Thoracic aorta (tissue), 2 donors: ENCODE data around the gene ARL15. TPM values are rescaled to one million over a fixed set of nuclear protein-coding genes. Genes with fewer than 3 reads are reported as not detected.

Experiments used
- ATAC-seq: fragments of 150-250 bp; one replicate; pipeline ENCODE4 v1.8.0; 2017; ENCODE audit warnings: low read depth; ENCODE audit not compliant: insufficient number of reproducible peaks, low FRiP score
- DNase-seq: peaks from one replicate; pipeline ENCODE4 v3.0.0-alpha.2; 2020; ENCODE audit warnings: low spot score
- H3K27ac ChIP-seq, 2 donors: fragments of 200-600 bp; sonication (generic); 1 replicate in 1 of 2; 2 replicates in 1 of 2; pipeline ENCODE4 v1.5.1; 2016; ENCODE audit warnings: mild to moderate bottlenecking in 2 of 2, moderate library complexity in 2 of 2
- H3K27me3 ChIP-seq: fragments of 200-600 bp; sonication (generic); replicated peaks from 2 replicates; pipeline ENCODE4 v1.6.0; 2016; ENCODE audit warnings: mild to moderate bottlenecking; ENCODE audit not compliant: insufficient read depth
- H3K36me3 ChIP-seq: fragments of 200-600 bp; sonication (generic); one replicate; pipeline ENCODE4 v1.5.1; 2016
- H3K4me1 ChIP-seq, 2 donors: fragments of 200-600 bp; sonication (generic); 1 replicate in 1 of 2; 2 replicates in 1 of 2; pipeline versions ENCODE4 v1.5.1 to v1.6.0; 2016; ENCODE audit warnings: low read depth in 2 of 2, mild to moderate bottlenecking in 1 of 2; ENCODE audit not compliant: control insufficient read depth in 1 of 2
- H3K4me3 ChIP-seq: fragments of 200-600 bp; sonication (generic); 2 replicates; pipeline ENCODE4 v1.5.1; 2016; ENCODE audit warnings: mild to moderate bottlenecking
- H3K9me3 ChIP-seq: fragments of 200-600 bp; sonication (generic); 2 replicates; pipeline ENCODE4 v1.5.1; 2016
- CTCF ChIP-seq: fragments of 200-600 bp; sonication (generic); IDR thresholded peaks from one replicate; pipeline ENCODE4 v1.5.1; 2019; ENCODE audit warnings: antibody characterized with exemption
- total RNA-seq, 2 donors: library from RNA; depleted of rRNA; stranded (reverse); fragments of >200 nt; gene quantifications; one replicate each; pipeline versions ENCODE4 v1.1.0 to v1.2.3, GENCODE V29; 2016

ARL15 gene
- total RNA-seq, 2 donors from 2014 or later, result 23.6 to 36.8 TPM

DNA sequence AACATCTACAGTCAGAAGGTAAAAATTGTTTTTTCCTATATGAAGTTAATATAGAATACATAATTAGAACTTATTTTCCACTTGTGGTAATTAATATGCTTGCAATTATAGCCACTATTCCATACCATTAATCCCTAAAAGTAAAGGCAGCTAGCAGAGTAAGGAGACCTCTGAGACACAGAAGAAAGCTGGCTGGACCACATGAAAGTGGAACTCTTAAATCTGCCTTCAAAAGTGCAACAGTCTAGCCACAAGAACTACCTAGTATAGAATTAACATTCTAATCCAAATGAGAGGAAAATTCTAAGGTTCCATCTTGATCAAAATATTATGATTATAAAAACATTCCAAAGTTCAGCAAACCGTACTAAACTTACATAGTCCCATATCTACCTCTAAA is 37.6 kb downstream of the ARL15 start:
- TF ChIP-seq CTCF, result no peak
- no peaks in the 10 kb centered on the region for H3K4me1 ChIP-seq

GRCh38 chr5:54270326-54270725 is 40.0 kb downstream of the ARL15 start:
- no peaks in the 10 kb centered on the region for H3K4me1 ChIP-seq
- H3K36me3 ChIP-seq, result no peaks in the 10 kb centered on the region
- no peaks in the 10 kb centered on the region for H3K27me3 ChIP-seq
- no peak for ATAC-seq
- no peak overlapping the region for H3K4me3 ChIP-seq
- no peak for DNase-seq
- no peaks in the 10 kb centered on the region for H3K9me3 ChIP-seq
- TF ChIP-seq CTCF, result no peak
- no peak overlapping the region for H3K27ac ChIP-seq

More for the DNA sequence above, 37.6 kb downstream of the ARL15 start:
- ATAC-seq (no peak), DNase-seq (no peak)
- Histone ChIP-seq H3K27me3 (no peaks in the 10 kb centered on the region), H3K9me3 (no peaks in the 10 kb centered on the region), H3K36me3 (no peaks in the 10 kb centered on the region), H3K4me3 (no peak overlapping the region), H3K27ac (no peak overlapping the region)

GRCh38 chr5:54264574-54264973 is 45.8 kb downstream of the ARL15 start:
- H3K27me3 ChIP-seq, result no peaks in the 10 kb centered on the region
- H3K4me1 ChIP-seq, result no peaks in the 10 kb centered on the region
- no peak for ATAC-seq
- no peak for DNase-seq
- TF ChIP-seq CTCF, result no peak
- no peaks in the 10 kb centered on the region for H3K9me3 ChIP-seq
- no peak overlapping the region for H3K4me3 ChIP-seq
- no peaks in the 10 kb centered on the region for H3K36me3 ChIP-seq
- H3K27ac ChIP-seq, result no peak overlapping the region

GRCh38 chr5:54263447-54263846 is 46.9 kb downstream of the ARL15 start:
- H3K27me3 ChIP-seq, result no peaks in the 10 kb centered on the region
- no peak overlapping the region for H3K4me3 ChIP-seq
- ATAC-seq (no peak), DNase-seq (no peak)
- no peak for TF ChIP-seq CTCF
- no peaks in the 10 kb centered on the region for H3K4me1 ChIP-seq
- no peaks in the 10 kb centered on the region for H3K36me3 ChIP-seq
- no peaks in the 10 kb centered on the region for H3K9me3 ChIP-seq
- no peak overlapping the region for H3K27ac ChIP-seq

DNA sequence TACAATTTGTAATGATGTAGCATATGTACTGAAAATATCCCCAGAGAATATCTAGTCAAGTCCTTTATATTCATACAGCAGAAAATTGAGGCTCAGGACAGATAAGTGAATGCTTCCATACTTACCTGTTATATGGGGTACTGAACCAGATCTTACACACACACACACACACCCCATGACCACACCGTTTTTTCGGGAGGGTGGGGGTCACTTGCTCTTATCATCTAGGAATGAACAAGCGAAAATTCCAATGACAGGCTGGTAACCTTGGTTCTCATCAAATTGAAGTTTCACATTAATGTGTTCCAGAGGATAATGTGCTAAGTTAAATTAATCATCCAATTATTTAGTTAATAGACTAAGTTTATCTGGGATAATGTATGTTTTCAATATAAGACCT is 48.8 kb downstream of the ARL15 start:
- Histone ChIP-seq H3K27me3 (no peaks in the 10 kb centered on the region), H3K27ac (no peak overlapping the region), H3K4me3 (no peak overlapping the region), H3K4me1 (peaks cover 0 to 8% of the 10 kb centered on the region in 2 donors), H3K36me3 (no peaks in the 10 kb centered on the region), H3K9me3 (no peaks in the 10 kb centered on the region)
- DNase-seq (no peak), ATAC-seq (no peak)
- TF ChIP-seq CTCF, result no peak
